DMS 273 (cell line): Measurements from ENCODE around the gene AP1G2.

Experiments
- DNase-seq: peaks from one replicate; lab custom pipeline; 2025; ENCODE audit not compliant: unreplicated experiment; lab: John Stamatoyannopoulos, UW

The AP1G2 gene

DNA sequence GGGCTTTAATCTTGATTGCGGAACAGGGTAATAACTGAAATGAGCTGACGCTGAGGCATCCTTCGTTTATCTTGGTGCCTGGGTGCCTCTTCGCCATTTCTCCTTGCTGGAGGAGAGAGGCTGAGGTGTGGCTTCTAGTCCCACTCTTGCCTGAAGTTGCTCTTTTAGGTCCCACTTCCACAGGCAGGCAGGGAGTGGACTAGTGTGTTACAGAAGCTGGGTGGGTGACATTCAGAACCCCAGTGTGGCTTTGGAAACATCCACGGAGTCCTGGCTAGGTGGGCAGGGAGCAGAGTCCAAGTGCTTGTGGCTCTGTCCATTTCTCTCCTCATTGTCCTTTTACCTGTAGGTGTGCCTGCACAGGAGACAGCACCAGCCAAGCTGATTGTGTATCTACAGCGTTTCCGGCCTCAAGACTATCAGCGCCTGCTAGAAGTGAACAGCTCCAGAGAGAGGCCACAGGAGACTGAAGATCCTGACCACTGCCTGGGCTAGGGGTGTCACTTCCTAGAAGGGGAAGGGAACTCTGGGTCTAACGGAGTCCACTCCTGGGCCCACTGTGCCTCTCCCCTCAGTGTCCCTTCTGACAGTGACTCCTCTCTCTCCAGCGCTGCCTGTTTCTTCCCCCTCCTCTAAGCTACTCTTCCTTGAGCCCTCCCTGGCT is 9.1 kb downstream of the AP1G2 start:
- no peak for DNase-seq

GRCh38 chr14:23557946-23558345 is 9.6 kb downstream of the AP1G2 start:
- no peak for DNase-seq

DNA sequence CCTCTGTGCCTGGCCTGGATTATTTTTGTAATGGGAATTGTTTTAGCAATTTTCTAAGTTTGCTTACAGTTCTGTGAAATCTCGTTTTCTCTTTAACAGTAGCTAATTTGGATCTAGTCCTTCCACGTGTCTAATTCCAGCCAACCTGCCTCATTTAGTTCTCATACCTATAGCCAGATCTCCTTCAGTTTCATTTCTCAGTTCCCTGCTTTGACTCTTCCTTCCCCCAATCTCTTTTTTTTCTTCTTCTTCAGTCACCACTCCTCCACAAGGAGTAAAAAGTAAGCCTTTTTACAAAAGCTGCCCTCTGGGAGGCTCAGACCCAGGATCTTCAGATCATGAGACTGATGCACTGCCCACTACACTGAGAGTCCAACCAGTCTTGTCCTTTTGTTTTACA is 10.1 kb downstream of the AP1G2 start:
- DNase-seq = no peak

DNA sequence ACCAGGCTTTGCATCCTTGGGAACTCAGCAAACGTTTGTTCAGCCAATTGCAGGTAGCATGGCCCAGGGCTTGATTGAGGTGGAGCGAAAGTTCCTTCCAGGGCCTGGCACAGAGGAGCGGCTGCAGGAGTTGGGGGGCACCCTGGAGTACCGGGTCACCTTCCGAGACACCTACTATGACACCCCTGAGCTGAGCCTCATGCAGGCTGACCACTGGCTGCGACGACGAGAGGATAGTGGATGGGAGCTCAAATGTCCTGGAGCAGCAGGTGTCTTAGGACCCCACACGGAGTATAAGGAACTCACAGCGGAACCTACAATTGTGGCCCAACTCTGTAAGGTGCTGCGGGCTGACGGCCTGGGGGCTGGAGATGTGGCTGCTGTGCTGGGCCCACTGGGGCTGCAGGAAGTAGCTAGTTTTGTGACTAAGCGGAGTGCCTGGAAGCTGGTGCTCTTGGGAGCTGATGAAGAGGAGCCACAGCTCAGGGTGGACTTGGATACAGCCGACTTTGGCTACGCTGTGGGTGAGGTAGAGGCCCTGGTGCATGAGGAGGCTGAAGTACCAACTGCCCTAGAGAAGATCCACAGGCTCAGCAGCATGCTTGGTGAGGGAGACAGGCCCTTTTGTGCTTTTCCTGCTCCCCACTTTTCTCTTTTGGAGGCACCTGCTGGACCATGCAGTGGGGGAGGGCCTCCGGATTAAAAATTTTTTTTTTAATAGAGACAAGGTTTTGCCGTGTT is 10.7 kb downstream of the AP1G2 start:
- DNase-seq = peak; percentile 40

GRCh38 chr14:23555882-23556699 is 11.5 kb downstream of the AP1G2 start, which contains the start of gene THTPA:
Gene THTPA (plus strand): TSS chr14:23556271. CDS start chr14:23556758, 487 bp downstream.
- DNase-seq = peak; percentile 97

DNA sequence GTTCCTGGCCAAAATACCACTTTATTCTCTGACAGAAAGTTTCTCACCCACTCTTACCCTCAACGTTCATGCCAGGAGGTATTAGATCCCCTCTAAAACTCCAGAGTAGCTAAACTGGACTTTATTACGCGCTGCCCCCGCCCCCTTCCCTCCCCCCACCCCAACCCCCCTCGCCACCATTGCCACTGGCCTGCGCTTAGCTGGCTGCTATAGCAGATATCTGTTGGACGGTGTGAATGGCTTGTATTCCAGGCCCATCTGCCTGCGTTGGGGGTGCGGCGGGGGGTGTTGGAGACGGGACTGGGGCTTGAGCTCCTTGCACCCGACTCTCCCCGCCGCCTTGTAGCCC is 12.1 kb downstream of the AP1G2 start:
- DNase-seq = no peak

DNA sequence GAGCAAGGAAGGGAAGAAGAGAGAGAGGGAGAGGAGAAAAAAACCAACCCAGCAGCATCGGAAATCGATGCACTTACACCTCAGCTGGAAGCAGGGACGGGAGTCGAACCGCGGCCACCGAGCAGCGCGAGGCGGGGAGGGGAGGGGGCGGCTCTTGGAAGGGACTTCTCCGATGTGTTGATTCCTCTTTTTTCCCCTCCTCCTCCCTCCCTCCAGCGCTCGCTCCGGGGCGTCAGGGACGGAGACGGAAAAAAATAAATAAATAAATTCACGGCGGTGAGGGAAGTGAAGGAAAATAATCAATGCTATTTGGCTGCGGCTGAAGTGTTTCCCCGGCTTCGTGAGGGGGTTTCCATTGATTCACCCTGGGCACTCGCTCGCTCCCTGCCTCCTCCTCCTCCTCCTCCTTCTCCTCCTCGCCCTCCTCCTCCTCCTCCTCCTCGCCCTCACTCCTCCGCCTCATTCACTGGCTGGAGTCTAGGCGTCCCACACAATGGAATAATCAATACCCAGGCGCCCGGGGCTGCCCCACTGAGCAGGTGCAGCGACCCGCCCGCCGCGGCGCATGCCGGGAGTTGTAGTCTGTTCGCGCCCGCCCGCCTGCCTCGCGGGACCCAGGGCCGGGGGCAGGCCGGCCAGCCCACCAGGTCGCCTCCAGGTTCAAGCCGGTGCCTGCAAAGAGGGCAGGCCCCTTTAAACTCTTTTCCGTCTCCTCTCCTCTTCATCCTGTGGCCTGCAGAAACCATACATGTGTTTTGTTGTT is 16.1 kb downstream of the AP1G2 start, which contains the start of gene ZFHX2:
TSS of gene ZFHX2 (minus strand) at position 500 of the 763 bp plus-strand sequence. CDS start 16,440 bp downstream, outside the sequence.
- peak; percentile 90 for DNase-seq

- DNase-seq = peak; percentile 70
These were observed 16.8 kb downstream of the AP1G2 start for GRCh38 chr14:23550812-23551265.

- no peak for DNase-seq
These were observed 17.3 kb downstream of the AP1G2 start for GRCh38 chr14:23550131-23550811.

- DNase-seq = peak; percentile 67
These were observed 19.0 kb downstream of the AP1G2 start for GRCh38 chr14:23548351-23549318.

DNA sequence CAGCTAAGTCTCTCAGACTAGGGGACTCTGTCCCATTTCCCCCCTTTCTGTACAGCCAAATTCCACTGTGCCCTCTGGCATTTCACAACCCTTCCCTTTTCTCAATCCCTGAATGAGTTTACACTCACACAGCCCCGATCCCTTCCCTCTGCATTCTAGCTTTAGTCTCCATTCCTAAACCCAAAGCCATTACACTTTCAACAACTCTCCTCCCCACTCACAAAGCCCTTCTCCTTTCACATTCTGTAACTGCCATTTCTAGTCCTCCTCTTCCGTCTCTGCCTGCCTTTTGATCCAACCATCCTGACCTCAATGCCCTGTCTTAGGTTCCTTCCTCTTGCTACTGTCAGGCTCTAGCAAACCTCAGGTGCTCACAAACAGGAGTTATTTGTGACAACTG is 19.7 kb downstream of the AP1G2 start:
- DNase-seq = no peak

DNA sequence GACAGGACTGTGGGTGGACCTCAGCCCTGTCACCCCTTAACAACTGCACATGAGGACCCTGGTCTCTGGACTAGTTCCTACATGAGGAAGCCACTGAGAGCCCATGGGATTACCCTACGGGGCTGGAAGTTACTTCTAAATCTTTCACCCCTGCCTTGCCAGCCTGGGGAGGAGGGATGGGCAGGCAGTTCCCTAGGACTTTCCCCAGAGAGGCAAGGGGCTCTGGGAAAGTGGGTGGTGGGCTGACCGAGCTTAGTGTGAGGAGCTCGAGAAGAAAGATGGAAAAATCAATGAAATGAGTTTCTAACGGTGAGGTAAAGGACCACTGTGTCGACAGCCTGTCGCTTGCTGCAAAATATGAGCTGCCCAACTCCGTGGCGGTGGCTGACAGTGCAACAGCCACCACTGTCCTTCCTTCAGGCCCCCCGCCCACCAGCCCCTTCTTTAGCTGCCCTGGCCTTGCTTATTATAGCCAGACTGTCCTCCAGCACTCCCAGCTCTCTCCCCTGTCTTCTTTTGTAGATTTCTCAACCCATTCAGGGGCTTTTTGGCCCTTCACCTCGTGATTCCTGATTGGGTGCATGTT is 21.0 kb downstream of the AP1G2 start:
- DNase-seq = no peak

GRCh38 chr14:23545740-23546365 is 21.7 kb downstream of the AP1G2 start:
- DNase-seq = no peak

GRCh38 chr14:23544511-23545447 is 22.8 kb downstream of the AP1G2 start:
- DNase-seq = peak; percentile 83

DNA sequence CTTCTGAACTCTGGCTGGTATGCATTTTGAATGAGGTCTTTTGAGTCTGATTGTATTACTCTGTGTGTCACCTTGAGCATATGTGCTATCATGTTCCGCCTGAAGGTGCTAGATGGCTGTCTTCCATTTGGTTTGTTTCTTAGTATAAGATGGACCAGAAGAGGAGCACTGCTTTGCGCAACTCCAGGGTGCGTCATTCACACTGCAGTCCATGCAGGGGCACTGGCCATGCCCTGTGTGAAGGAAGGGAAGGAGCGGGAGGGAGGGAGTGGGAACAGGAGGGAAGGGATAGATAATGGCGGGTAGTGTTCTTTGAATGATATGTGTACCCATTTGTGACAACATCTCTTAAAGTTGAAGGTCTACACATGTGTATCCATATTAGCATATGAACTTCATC is 24.2 kb downstream of the AP1G2 start:
- DNase-seq = no peak

DNA sequence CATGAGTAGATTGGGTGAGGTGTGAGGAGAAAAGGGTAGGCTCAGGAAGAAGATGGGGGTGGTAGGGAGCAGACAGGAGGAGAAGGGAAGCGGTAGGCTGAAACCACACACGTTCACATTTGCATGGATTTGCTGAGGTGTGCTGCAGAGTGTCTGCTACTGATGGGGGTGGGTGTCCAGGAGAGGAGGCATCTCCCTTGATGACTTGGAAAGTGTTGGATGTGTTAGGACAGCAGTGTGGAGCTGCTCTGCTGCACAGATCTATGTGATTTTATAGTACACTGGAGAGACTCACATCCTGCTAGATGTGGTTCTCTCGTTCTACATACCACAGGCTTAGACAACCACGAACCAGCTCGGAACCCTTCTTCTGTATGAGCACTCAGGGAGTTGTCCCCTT is 25.3 kb downstream of the AP1G2 start:
- DNase-seq = no peak

- DNase-seq = no peak
These were observed 27.5 kb downstream of the AP1G2 start for GRCh38 chr14:23540141-23540469.
